Adrenal gland (tissue), 12 donors: ENCODE results near the gene FAM83D. TPM values are rescaled to one million over a fixed set of nuclear protein-coding genes. Genes with fewer than 3 reads are reported as not detected.

Experiments used
- DNase-seq, 7 donors: peaks; one replicate each; pipeline ENCODE4 v3.0.0-alpha.2; 2019 to 2020
- H3K27ac ChIP-seq, 5 donors: fragments of 200-600 bp; sonication (generic) in 4 of 5; 1 replicate in 3 of 5; 2 replicates in 2 of 5; pipeline versions ENCODE4 v1.5.1 to v1.8.0; 2016 to 2020; ENCODE audit warnings: mild to moderate bottlenecking in 1 of 5
- H3K27me3 ChIP-seq: fragments of 200-600 bp; 2 replicates; pipeline ENCODE4 v1.8.0; 2021
- H3K36me3 ChIP-seq, 2 donors: fragments of 200-600 bp; replicated peaks in 1 of 2; 1 replicate in 1 of 2; 2 replicates in 1 of 2; pipeline versions ENCODE4 v1.5.1 to v1.8.0; 2018 to 2022
- H3K4me1 ChIP-seq, 2 donors: fragments of 200-600 bp; replicated peaks in 1 of 2; 1 replicate in 1 of 2; 2 replicates in 1 of 2; pipeline versions ENCODE4 v1.5.1 to v1.8.0; 2018 to 2021
- H3K4me3 ChIP-seq, 4 donors: fragments of 200-600 bp; sonication (generic) in 3 of 4; one replicate each; pipeline ENCODE4 v1.5.1; 2016 to 2018
- H3K9me3 ChIP-seq, 3 donors: fragments of 200-600 bp; sonication (generic) in 1 of 3; replicated peaks in 1 of 3; 1 replicate in 2 of 3; 2 replicates in 1 of 3; pipeline versions ENCODE4 v1.5.1 to v1.8.0; 2016 to 2021
- CTCF ChIP-seq, 6 experiments: fragments of 450-650 bp in 4 of 6; fragments of 200-600 bp in 2 of 6; sonication (generic) in 1 of 6; IDR thresholded peaks; 1 replicate in 5 of 6; 2 replicates in 1 of 6; pipeline versions ENCODE4 v1.5.1 to v1.8.0; 2016 to 2021; ENCODE audit warnings: antibody characterized with exemption in 6 of 6, mild to moderate bottlenecking in 2 of 6, moderate library complexity in 1 of 6
- POLR2A ChIP-seq, 2 donors: fragments of 450-650 bp; IDR thresholded peaks; one replicate each; pipeline ENCODE4 v1.6.1; 2017; ENCODE audit warnings: antibody characterized with exemption in 2 of 2, mild to moderate bottlenecking in 2 of 2, moderate library complexity in 1 of 2
- WGBS, 4 donors: extraction: QIAGEN DNeasy Blood & Tissue Kit in 2 of 4; methylation state at CpG; one replicate each; pipeline versions ENCODE4 v1.1.5 to v1.1.7; 2013 to 2017; 5-methylcytosine and 5-hydroxymethylcytosine counted together
- intact Hi-C, 2 donors: fragments of 100-400 bp; cut with DNase I; formaldehyde crosslinking; loops; one replicate each; pipeline versions ENCODE4 v1.14.1 to v1.15.0; 2022 to 2023
- polyA plus RNA-seq, 3 donors: library from polyadenylated mRNA; stranded (reverse); fragments of 200-250 nt in 2 of 3; fragments of 350-450 nt in 1 of 3; fragmentation: Illumina TruSeq in 1 of 3; extraction: RNeasy Lipid Tissue Mini Kit (QIAGEN cat#74804) in 1 of 3; gene quantifications; one replicate each; pipeline ENCODE4 v1.2.3, GENCODE V29; 2013 to 2014
- total RNA-seq, 9 donors: library from RNA; depleted of rRNA in 4 of 9; stranded (reverse); fragments of >200 nt in 4 of 9; fragments of 120-200 nt in 1 of 9; fragmentation: NEBNext Ultra II Directional in 1 of 9; extraction: Animal tissue kit (Norgen Biotek cat#: 25700) in 1 of 9; gene quantifications; one replicate each; pipeline versions ENCODE4 v1.1.0 to v1.2.4, GENCODE V29; 2013 to 2023
- donor health status: healthy with polysubstance abuse.
- donor health status: Bipolar disorder and iron deficiency.
- donor health status: DM: yes; HTN: yes; CAD: no.
- donor health status: DM: no; HTN: no; CAD: no.
- donor health status: DM: no; HTN: no; CAD: no.
- donor health status: DM: yes; HTN: yes; CAD: no.

Gene FAM83D
- total and polyA plus RNA-seq, 12 donors, result 0.14 to 4.5 (median 0.72) TPM; not detected in 1

- Histone ChIP-seq H3K4me3 (no peak overlapping the region), H3K9me3 (no peaks in the 10 kb centered on the region), H3K27ac (no peak overlapping the region), H3K36me3 (no peaks in the 10 kb centered on the region), H3K27me3 (no peaks in the 10 kb centered on the region), H3K4me1 (no peaks in the 10 kb centered on the region)
- DNase-seq, result no peak
- intact Hi-C loops, result no loop called here
- 44 to 64% (median 47%) methylated on average over 5 of the region's 5 CpGs for WGBS, 4 donors
- TF ChIP-seq CTCF (IDR thresholded peaks at IDR 0.05), result no peak
- TF ChIP-seq POLR2A (IDR thresholded peaks at IDR 0.05), result no peak
Measured at GRCh38 chr20:38903335-38903734, 22.9 kb upstream of the FAM83D start.

GRCh38 chr20:38905375-38905774, 20.8 kb upstream of the FAM83D start:
- WGBS, 4 donors, result 13 to 100% (median 81%) methylated on average over 1 of the region's 1 CpG
- Histone ChIP-seq H3K4me1 (no peaks in the 10 kb centered on the region), H3K4me3 (no peak overlapping the region), H3K36me3 (no peaks in the 10 kb centered on the region), H3K27me3 (no peaks in the 10 kb centered on the region), H3K9me3 (no peaks in the 10 kb centered on the region), H3K27ac (no peak overlapping the region)
- no peak for TF ChIP-seq CTCF (IDR thresholded peaks at IDR 0.05)
- TF ChIP-seq POLR2A (IDR thresholded peaks at IDR 0.05), result no peak
- peak in 1 of 7 donors; percentile 8 for DNase-seq
- intact Hi-C loops, result no loop called here

- 86 to 96% (median 91%) methylated on average over 7 to 13 of the region's 13 CpGs for WGBS, 4 donors
- Histone ChIP-seq H3K27ac (no peak overlapping the region), H3K4me1 (no peaks in the 10 kb centered on the region), H3K36me3 (no peaks in the 10 kb centered on the region), H3K4me3 (no peak overlapping the region), H3K9me3 (no peaks in the 10 kb centered on the region), H3K27me3 (no peaks in the 10 kb centered on the region)
- TF ChIP-seq POLR2A (IDR thresholded peaks at IDR 0.05) (no peak), CTCF (IDR thresholded peaks at IDR 0.05) (no peak)
- intact Hi-C loops, result no loop called here
- DNase-seq, result no peak
Measured at GRCh38 chr20:38907918-38908677, 18.1 kb upstream of the FAM83D start.

- intact Hi-C loops, result no loop called here
- Histone ChIP-seq H3K4me3 (no peak overlapping the region), H3K36me3 (peaks cover 0 to 4% of the 10 kb centered on the region in 2 donors), H3K27ac (no peak overlapping the region), H3K9me3 (no peaks in the 10 kb centered on the region), H3K4me1 (no peaks in the 10 kb centered on the region), H3K27me3 (no peaks in the 10 kb centered on the region)
- no peak for DNase-seq
- TF ChIP-seq POLR2A (IDR thresholded peaks at IDR 0.05) (no peak), CTCF (IDR thresholded peaks at IDR 0.05) (no peak)
- WGBS, 4 donors, result 85 to 96% (median 92%) methylated on average over 7 of the region's 7 CpGs
Measured at GRCh38 chr20:38915355-38915754, 10.9 kb upstream of the FAM83D start.
